Measurements from ENCODE around the gene DIDO1. TPM values are rescaled to one million over a fixed set of nuclear protein-coding genes. Genes with fewer than 3 reads are reported as not detected.
A peak's percentile ranks its signal among the peaks of the same experiment; 100 is the strongest.

Gene DIDO1
- total RNA-seq, 2 experiments from 2014 or later: 100 to 104 TPM

- H3K4me3 Mint-ChIP-seq: no peak overlapping the region
- H3K27me3 Mint-ChIP-seq: no peaks in the 10 kb centered on the region
- peaks cover 17% of the 10 kb centered on the region for H3K4me1 Mint-ChIP-seq
- POLR2A ChIA-PET: interaction anchor here (0.6 to 1.2 kb wide), 4 partner anchors 12 to 324 kb away, joined by 3 to 4 read pairs (median 4); no protein-coding TSS in a partner anchor
- peak overlapping the region; percentile 13 for H3K27ac Mint-ChIP-seq
- ATAC-seq (ENCODE audit: low read depth) (peak; percentile 37), DNase-seq (no peak)
- H3K36me3 Mint-ChIP-seq: peaks cover 5% of the 10 kb centered on the region
- no peaks in the 10 kb centered on the region for H3K9me3 Mint-ChIP-seq
Measured at GRCh38 chr20:62959101-62959971, 33.0 kb upstream of the DIDO1 start.

GRCh38 chr20:62958388-62959100 is 32.2 kb upstream of the DIDO1 start:
- Mint-ChIP-seq H3K4me1 (peaks cover 20% of the 10 kb centered on the region), H3K27ac (no peak overlapping the region), H3K4me3 (no peak overlapping the region), H3K36me3 (peaks cover 5% of the 10 kb centered on the region), H3K27me3 (no peaks in the 10 kb centered on the region), H3K9me3 (no peaks in the 10 kb centered on the region)
- ATAC-seq (ENCODE audit: low read depth) (no peak), DNase-seq (no peak)
- POLR2A ChIA-PET: interaction anchor here (1.1 kb wide), 1 partner anchor 31 kb away, joined by 4 read pairs; no protein-coding TSS in a partner anchor

DNA sequence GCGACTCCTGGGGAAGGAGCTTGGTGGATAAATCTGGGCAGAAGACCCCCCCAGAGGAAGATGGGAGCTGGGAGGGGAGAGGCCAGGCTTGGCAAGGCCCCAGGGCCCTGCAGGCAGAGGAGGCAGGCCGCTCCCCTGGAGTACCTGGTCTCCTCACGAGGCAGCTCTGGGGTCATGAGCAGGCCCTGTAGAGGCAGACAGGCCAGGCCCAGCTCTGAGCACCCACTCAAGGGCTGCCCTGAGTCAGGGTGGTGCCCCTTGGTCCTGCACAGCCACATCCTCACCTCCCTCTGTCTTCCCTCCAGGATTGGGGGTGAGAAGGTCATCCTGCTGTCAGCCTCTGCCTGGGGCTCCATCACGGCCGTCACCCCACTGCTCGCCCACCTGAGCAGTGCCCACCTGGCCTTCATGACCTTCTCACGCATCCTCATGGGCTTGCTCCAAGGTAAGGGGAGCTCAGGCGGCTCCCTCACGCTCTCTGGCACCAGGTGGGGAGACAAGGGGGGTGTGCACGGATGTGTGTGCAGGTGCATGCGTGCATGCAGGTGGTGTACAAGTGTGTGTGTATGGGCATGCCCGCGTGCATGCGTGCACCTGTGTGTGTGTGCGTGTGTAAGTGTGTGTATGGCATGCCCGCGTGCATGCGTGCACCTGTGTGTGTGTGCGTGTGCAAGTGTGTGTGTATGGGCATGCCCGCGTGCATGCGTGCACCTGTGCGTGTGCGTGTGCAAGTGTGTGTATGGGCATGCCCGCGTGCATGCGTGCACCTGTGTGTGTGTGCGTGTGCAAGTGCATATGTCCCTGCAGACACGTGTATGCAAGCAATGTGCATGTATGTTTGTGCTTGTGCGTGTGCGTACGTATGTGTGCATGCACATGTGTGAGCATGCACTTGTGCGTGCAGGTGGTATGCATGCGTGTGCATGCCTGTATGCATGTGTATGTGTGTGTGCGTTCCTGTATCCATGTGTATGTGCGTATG is 31.1 kb upstream of the DIDO1 start:
- H3K4me1 Mint-ChIP-seq: peaks cover 20% of the 10 kb centered on the region
- H3K9me3 Mint-ChIP-seq: no peaks in the 10 kb centered on the region
- POLR2A ChIA-PET: no interaction called here
- ATAC-seq (ENCODE audit: low read depth) (no peak), DNase-seq (no peak)
- H3K27ac Mint-ChIP-seq: peak overlapping the region; percentile 65
- H3K4me3 Mint-ChIP-seq: no peak overlapping the region
- no peaks in the 10 kb centered on the region for H3K27me3 Mint-ChIP-seq
- peaks cover 5% of the 10 kb centered on the region for H3K36me3 Mint-ChIP-seq

GRCh38 chr20:62956387-62957135 is 30.3 kb upstream of the DIDO1 start:
- H3K4me3 Mint-ChIP-seq: no peak overlapping the region
- no peaks in the 10 kb centered on the region for H3K27me3 Mint-ChIP-seq
- no peak for ATAC-seq (ENCODE audit: low read depth)
- H3K4me1 Mint-ChIP-seq: peaks cover 21% of the 10 kb centered on the region
- POLR2A ChIA-PET: no interaction called here
- H3K36me3 Mint-ChIP-seq: peaks cover 5% of the 10 kb centered on the region
- no peak overlapping the region for H3K27ac Mint-ChIP-seq
- no peak for DNase-seq
- H3K9me3 Mint-ChIP-seq: no peaks in the 10 kb centered on the region

- no peak overlapping the region for H3K4me3 Mint-ChIP-seq
- DNase-seq: no peak
- peaks cover 7% of the 10 kb centered on the region for H3K36me3 Mint-ChIP-seq
Measured at GRCh38 chr20:62955519-62956386, 29.4 kb upstream of the DIDO1 start.

DNA sequence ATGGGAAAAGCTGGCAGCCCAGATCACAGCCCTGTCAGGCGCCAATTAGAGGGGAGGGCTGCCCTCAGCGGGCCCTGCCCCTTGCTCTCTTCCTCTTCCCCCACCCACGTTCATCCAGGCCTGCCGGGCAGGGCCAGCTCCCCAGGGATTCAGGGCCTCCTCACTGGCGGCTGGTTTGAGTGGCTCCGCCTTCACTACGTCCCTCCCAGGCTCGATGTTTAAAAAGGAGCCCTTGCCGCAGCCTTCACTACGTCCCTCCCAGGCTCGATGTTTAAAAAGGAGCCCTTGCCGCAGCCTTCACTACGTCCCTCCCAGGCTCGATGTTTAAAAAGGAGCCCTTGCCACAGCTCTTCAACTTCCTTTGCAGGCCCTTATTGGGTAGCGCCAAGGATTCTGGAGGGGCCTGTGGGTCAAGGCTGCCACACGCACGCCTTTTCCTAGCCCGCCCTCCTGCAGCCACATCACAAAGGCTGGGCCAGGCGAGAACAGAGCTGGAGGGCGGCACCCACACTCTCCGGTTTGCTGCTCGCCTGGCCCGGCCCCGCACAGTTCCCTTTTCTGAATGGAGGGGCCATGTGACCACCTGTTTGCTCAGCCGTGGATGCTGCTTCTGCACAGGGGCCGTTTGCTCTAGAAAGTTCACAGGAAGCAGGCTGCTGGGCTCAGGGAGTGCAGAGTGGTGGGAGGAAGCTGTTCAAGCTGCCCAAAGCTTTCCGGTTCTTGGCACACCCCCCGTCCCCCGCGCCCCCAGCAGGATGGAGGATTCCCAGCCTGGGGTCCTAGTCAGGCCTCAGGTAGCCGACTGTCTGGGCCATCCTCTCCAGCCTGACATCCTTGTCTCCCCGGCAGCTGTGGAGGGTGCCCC is 27.8 kb upstream of the DIDO1 start:
- peak overlapping the region; percentile 85 for H3K4me3 Mint-ChIP-seq
- H3K4me1 Mint-ChIP-seq: peaks cover 21% of the 10 kb centered on the region
- peak overlapping the region; percentile 93 for H3K27ac Mint-ChIP-seq
- POLR2A ChIA-PET: interaction anchor here (0.7 to 3.8 kb wide), 15 partner anchors 11 to 64 kb away, joined by 3 to 34 read pairs (median 4); partner anchors contain the start of genes DIDO1 and GID8
- DNase-seq: peak; percentile 85
- H3K27me3 Mint-ChIP-seq: no peaks in the 10 kb centered on the region
- H3K9me3 Mint-ChIP-seq: no peaks in the 10 kb centered on the region
- peaks cover 20% of the 10 kb centered on the region for H3K36me3 Mint-ChIP-seq
- ATAC-seq (ENCODE audit: low read depth): peak; percentile 93

More at GRCh38 chr20:62955519-62956386, 29.4 kb upstream of the DIDO1 start:
- H3K27ac Mint-ChIP-seq: no peak overlapping the region
- no peak for ATAC-seq (ENCODE audit: low read depth)
- peaks cover 24% of the 10 kb centered on the region for H3K4me1 Mint-ChIP-seq
- no peaks in the 10 kb centered on the region for H3K9me3 Mint-ChIP-seq
- POLR2A ChIA-PET: interaction anchor here (1.6 to 3.8 kb wide), 3 partner anchors 9 to 41 kb away, joined by 3 to 34 read pairs (median 8); partner anchors contain the start of gene GID8
- no peaks in the 10 kb centered on the region for H3K27me3 Mint-ChIP-seq

DNA sequence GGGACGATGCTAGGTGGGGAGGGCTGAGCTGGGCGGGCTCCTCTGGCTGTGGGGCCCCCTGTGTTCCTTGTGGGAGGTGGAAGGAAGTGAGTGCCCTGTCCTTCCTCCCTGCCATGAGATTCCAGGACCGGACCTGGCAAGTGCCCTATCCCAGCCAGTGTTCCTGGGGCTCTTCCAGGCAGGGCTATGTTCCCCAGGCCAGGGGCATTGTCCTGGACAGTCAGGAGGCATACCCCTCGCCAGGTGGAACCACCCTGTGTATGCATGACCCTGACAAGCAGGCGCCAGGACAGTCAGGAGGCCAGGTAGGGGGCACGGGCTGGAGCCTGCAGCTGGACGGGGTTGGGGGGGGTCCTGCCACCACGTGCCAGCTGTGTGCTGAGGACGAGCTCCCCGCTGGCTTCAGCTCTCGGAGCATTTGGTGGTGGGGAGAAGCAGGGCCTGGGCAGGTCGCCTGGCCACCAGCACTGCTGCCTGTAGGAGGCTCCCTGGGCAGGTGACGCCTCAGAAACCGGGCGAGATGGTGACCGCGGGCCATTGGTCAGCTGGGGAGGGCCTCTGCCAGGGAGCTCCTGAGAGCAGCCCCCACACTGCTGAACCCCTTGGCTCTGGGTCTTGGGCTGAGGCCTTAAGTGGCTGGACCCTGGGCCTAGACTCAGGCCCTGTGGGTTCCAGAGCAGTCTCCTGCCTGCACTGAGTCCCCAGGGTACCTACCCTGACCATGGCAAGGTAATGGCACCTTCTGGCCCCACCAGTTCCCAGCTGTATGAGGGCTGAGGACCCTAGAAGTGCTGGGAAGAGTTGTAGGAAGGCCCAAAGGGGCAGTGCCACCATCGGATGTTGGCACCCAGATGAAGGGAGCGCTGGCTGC is 26.9 kb upstream of the DIDO1 start:
- H3K4me1 Mint-ChIP-seq: peaks cover 14% of the 10 kb centered on the region
- POLR2A ChIA-PET: interaction anchor here (0.7 to 3.8 kb wide), 12 partner anchors 16 to 64 kb away, joined by 3 to 34 read pairs (median 6); partner anchors contain the start of genes DIDO1 and GID8
- H3K27ac Mint-ChIP-seq: peak overlapping the region; percentile 93
- H3K27me3 Mint-ChIP-seq: no peaks in the 10 kb centered on the region
- DNase-seq (peak; percentile 54), ATAC-seq (ENCODE audit: low read depth) (no peak)
- peaks cover 1% of the 10 kb centered on the region for H3K9me3 Mint-ChIP-seq
- H3K4me3 Mint-ChIP-seq: peak overlapping the region; percentile 85
- peaks cover 29% of the 10 kb centered on the region for H3K36me3 Mint-ChIP-seq

- H3K36me3 Mint-ChIP-seq: peaks cover 34% of the 10 kb centered on the region
- peaks cover 1% of the 10 kb centered on the region for H3K9me3 Mint-ChIP-seq
- H3K4me1 Mint-ChIP-seq: peaks cover 14% of the 10 kb centered on the region
- DNase-seq (peak; percentile 77), ATAC-seq (ENCODE audit: low read depth) (peak; percentile 18)
- peak within 1 kb of the TSS; percentile 93 for H3K27ac Mint-ChIP-seq
- H3K27me3 Mint-ChIP-seq: no peaks in the 10 kb centered on the region
- POLR2A ChIA-PET: interaction anchor here (2.4 to 3.8 kb wide), 4 partner anchors 15 to 33 kb away, joined by 10 to 34 read pairs (median 26); partner anchors contain the start of genes DIDO1 and GID8
- peak within 1 kb of the TSS; percentile 85 for H3K4me3 Mint-ChIP-seq
Measured at GRCh38 chr20:62952373-62952967, 26.2 kb upstream of the DIDO1 start, which contains the start of gene SLC17A9. TSS of gene SLC17A9 (plus strand) at chr20:62952709. CDS start at chr20:62952831, 122 bp downstream.

DNA sequence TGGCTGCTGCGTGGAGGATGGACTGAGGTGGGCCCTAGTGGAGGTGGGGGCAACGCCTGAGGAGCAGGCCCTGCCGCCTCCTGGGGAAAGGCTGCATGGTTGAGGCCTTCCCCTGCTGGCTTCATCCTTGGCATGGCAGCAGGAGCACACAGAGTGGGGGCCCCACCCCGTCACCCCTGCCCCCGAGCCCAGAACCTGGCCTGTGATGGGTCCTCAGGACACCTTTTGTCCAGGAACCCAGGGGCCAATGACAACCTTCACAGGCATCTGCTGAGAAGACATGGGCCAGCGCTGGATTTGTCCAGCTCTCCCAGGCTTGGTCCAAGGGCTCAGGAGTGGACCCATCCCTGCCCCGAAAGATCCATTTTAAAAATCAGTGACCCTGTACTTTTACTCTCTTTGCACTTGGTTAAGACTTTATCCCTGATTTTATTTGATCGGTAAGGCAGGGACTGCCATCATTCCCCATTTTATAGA is 25.6 kb upstream of the DIDO1 start:
- ATAC-seq (ENCODE audit: low read depth): no peak
- Mint-ChIP-seq H3K9me3 (peaks cover 1% of the 10 kb centered on the region), H3K27ac (peak overlapping the region; percentile 82), H3K4me3 (peak overlapping the region; percentile 85), H3K36me3 (peaks cover 38% of the 10 kb centered on the region), H3K4me1 (peaks cover 14% of the 10 kb centered on the region), H3K27me3 (no peaks in the 10 kb centered on the region)
- DNase-seq: no peak
- POLR2A ChIA-PET: no interaction called here

All from activated naive CD8-positive, alpha-beta T cell treated with anti-CD3 and anti-CD28 coated beads, Interleukin-2, amount 10 ng/mL, durations not matched to agents 7 days and 5 days (primary cell).